Fibroblast of villous mesenchyme (primary cell): ENCODE measurements around the gene EHD4. TPM values are rescaled to one million over a fixed set of nuclear protein-coding genes. Genes with fewer than 3 reads are reported as not detected.

Source experiments
- DNase-seq: peaks from one replicate; pipeline ENCODE4 v3.0.0-alpha.2; 2010; ENCODE audit warnings: low read depth
- H3K4me3 ChIP-seq: 2 replicates; pipeline ENCODE4 v1.5.1; 2011; ENCODE audit warnings: low read depth, mild to moderate bottlenecking, low read length
- CTCF ChIP-seq: IDR thresholded peaks from 2 replicates; pipeline ENCODE4 v1.5.1; 2012; ENCODE audit warnings: low read depth, mild to moderate bottlenecking, low read length; ENCODE audit not compliant: insufficient read depth
- total RNA-seq: library from RNA; depleted of rRNA; stranded (reverse); fragments of >200 nt; gene quantifications from 2 replicates; pipeline ENCODE4 v1.2.3, GENCODE V29; 2012

Gene EHD4
- total RNA-seq, 1 donor: 19.0 TPM

- TF ChIP-seq CTCF: no peak
- H3K4me3 ChIP-seq: no peak overlapping the region
- no peak for DNase-seq
Measured at GRCh38 chr15:41900526-41901380, 71.6 kb downstream of the EHD4 start.

GRCh38 chr15:41899854-41900442 is 72.4 kb downstream of the EHD4 start:
- no peak for DNase-seq
- TF ChIP-seq CTCF: no peak

GRCh38 chr15:41897363-41897799 is 75.0 kb downstream of the EHD4 start:
- no peak for TF ChIP-seq CTCF
- DNase-seq: no peak

More at GRCh38 chr15:41899854-41900442, 72.4 kb downstream of the EHD4 start:
- H3K4me3 ChIP-seq: no peak overlapping the region

GRCh38 chr15:41896566-41896965 is 75.8 kb downstream of the EHD4 start:
- no peak for TF ChIP-seq CTCF
- DNase-seq: no peak
- no peak overlapping the region for H3K4me3 ChIP-seq

More at GRCh38 chr15:41897363-41897799, 75.0 kb downstream of the EHD4 start:
- H3K4me3 ChIP-seq: no peak overlapping the region

GRCh38 chr15:41895957-41896356 is 76.4 kb downstream of the EHD4 start:
- H3K4me3 ChIP-seq: no peak overlapping the region

GRCh38 chr15:41895491-41895890 is 76.9 kb downstream of the EHD4 start:
- no peak for DNase-seq
- no peak for TF ChIP-seq CTCF
- H3K4me3 ChIP-seq: no peak overlapping the region

More at GRCh38 chr15:41895957-41896356, 76.4 kb downstream of the EHD4 start:
- no peak for TF ChIP-seq CTCF
- no peak for DNase-seq
